NCI-H345 treated with DMSO at 0.1 percent for 48 hours (cell line): ENCODE data around the gene TDRD1.
"Not testable (repeated sequence)": the region's sequence is repeated elsewhere in the genome, so short reads cannot be mapped to it uniquely, and the experiment has no call there.

Experiments used
- DNase-seq: peaks from one replicate; lab custom pipeline; 2025; ENCODE audit not compliant: unreplicated experiment; lab: John Stamatoyannopoulos, UW

TDRD1 gene

GRCh38 chr10:114179148-114179547, at the start of gene TDRD1:
TDRD1 (plus strand) TSS chr10:114179353; CDS start chr10:114187832, 8,479 bp downstream.
- no peak for DNase-seq

GRCh38 chr10:114131094-114131493, 48.1 kb upstream of the TDRD1 start:
- no peak for DNase-seq

GRCh38 chr10:114135476-114135875, 43.7 kb upstream of the TDRD1 start:
- DNase-seq = no peak

- no peak for DNase-seq
Observed at GRCh38 chr10:114138581-114138980, 40.6 kb upstream of the TDRD1 start.

- DNase-seq = no peak
Observed at GRCh38 chr10:114140036-114140435, 39.1 kb upstream of the TDRD1 start.

- DNase-seq = not testable (repeated sequence)
Observed at GRCh38 chr10:114140827-114141226, 38.3 kb upstream of the TDRD1 start.

- DNase-seq = no peak
Observed at GRCh38 chr10:114142018-114142417, 37.1 kb upstream of the TDRD1 start.

GRCh38 chr10:114143160-114143559, 36.0 kb upstream of the TDRD1 start:
- DNase-seq = no peak

- DNase-seq = not testable (repeated sequence)
Observed at GRCh38 chr10:114149476-114149875, 29.7 kb upstream of the TDRD1 start.

- DNase-seq = no peak
Observed at GRCh38 chr10:114151486-114151885, 27.7 kb upstream of the TDRD1 start.

GRCh38 chr10:114151892-114152291, 27.3 kb upstream of the TDRD1 start:
- DNase-seq = no peak

- no peak for DNase-seq
Observed at GRCh38 chr10:114157912-114158311, 21.2 kb upstream of the TDRD1 start.

GRCh38 chr10:114163062-114163461, 16.1 kb upstream of the TDRD1 start:
- DNase-seq = no peak

- no peak for DNase-seq
Observed at GRCh38 chr10:114166043-114166442, 13.1 kb upstream of the TDRD1 start.

- no peak for DNase-seq
Observed at GRCh38 chr10:114166494-114166893, 12.7 kb upstream of the TDRD1 start.

- no peak for DNase-seq
Observed at GRCh38 chr10:114167985-114168384, 11.2 kb upstream of the TDRD1 start.

- DNase-seq = no peak
Observed at GRCh38 chr10:114168450-114169009, 10.6 kb upstream of the TDRD1 start.

GRCh38 chr10:114172216-114172615, 6.9 kb upstream of the TDRD1 start:
- no peak for DNase-seq

GRCh38 chr10:114172776-114173602, 6.2 kb upstream of the TDRD1 start:
- DNase-seq = no peak

GRCh38 chr10:114173603-114173920, 5.6 kb upstream of the TDRD1 start:
- no peak for DNase-seq

- DNase-seq = peak; percentile 75
Observed at GRCh38 chr10:114173921-114174694, 5.0 kb upstream of the TDRD1 start, which contains the start of gene CCDC186. CCDC186 (minus strand) TSS chr10:114174203; CDS start chr10:114163268, 10,935 bp downstream.

GRCh38 chr10:114174695-114175188, 4.4 kb upstream of the TDRD1 start:
- DNase-seq = no peak
